Measurements from ENCODE around the gene PRKCZ. TPM values are rescaled to one million over a fixed set of nuclear protein-coding genes. Genes with fewer than 3 reads are reported as not detected.

PRKCZ gene
- total and polyA plus RNA-seq, 4 donors: 4.8 to 9.9 (median 8.4) TPM

DNA sequence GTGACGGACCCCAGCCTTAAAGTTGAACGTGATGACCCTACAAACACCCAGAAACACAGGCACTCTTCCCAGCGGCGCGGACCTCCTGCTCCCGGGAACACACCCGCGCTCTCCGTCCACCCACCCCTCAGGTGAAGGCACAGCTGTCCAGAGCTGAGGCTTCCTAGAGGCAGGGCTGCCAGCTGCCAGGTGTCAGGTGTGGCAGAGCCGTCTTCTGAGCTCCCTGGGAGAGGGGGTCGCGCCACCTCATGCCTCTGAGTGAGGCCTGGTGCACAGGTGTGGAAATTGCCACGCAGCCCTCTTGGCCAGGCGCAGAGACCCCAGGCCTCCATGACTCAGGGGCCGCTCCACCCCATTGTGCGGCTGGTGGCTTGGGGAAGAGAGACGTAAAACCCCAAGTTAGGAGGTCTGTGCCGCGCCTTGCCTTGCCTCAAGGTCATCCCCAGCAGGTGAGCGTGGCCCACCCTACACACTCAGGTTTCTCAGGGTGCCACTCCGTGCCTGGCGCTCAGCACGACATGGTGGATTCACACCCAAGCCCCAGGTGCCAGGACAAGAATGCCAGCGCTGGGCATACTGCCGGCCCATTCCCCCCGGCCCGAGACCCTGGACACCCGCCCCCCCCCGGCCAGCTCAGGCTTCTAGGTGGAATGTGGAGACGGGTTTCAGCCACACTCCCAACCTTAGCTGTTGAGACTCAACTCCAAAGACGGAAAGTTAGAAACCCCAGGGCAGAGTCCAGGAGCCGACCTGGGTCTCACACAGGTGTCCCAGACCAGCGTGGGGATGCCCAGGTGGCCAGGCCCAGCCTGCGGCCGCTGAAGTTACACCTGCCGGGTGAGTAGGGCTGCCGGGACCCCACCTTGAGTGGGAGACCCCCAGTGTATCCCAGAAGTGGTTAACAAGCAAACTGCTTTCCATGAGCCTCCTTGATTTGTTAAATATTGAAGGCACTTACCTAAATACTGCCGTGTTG is 136.0 kb downstream of the PRKCZ start:
- H3K4me3 ChIP-seq (ENCODE audit: low read depth in 1 of 3, low read length in 3 of 3): no peak overlapping the region
- TF ChIP-seq EGR1 (IDR thresholded peaks at IDR 0.05; ENCODE audit: low read depth in 2 of 2) (no peak), RAD21 (IDR thresholded peaks at IDR 0.05) (no peak), NR2F2 (IDR thresholded peaks at IDR 0.05) (no peak), JUND (IDR thresholded peaks at IDR 0.05) (no peak), YY1 (IDR thresholded peaks at IDR 0.05) (no peak), FOXA2 (IDR thresholded peaks at IDR 0.05) (no peak), FOXA1 (IDR thresholded peaks at IDR 0.05) (no peak), GABPA (IDR thresholded peaks at IDR 0.05 in 1 of 2, conservative IDR thresholded peaks at IDR 0.05 in 1 of 2) (no peak), SP1 (IDR thresholded peaks at IDR 0.05) (no peak), HNF4A (conservative IDR thresholded peaks at IDR 0.05) (no peak), HNF4G (IDR thresholded peaks at IDR 0.05) (no peak), RXRA (IDR thresholded peaks at IDR 0.05) (no peak), TAF1 (conservative IDR thresholded peaks at IDR 0.05) (no peak)
- TF ChIP-seq, protein P1, sequence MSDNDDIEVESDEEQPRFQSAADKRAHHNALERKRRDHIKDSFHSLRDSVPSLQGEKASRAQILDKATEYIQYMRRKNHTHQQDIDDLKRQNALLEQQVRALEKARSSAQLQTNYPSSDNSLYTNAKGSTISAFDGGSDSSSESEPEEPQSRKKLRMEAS (IDR thresholded peaks at IDR 0.05): no peak
- TF ChIP-seq, protein P2, sequence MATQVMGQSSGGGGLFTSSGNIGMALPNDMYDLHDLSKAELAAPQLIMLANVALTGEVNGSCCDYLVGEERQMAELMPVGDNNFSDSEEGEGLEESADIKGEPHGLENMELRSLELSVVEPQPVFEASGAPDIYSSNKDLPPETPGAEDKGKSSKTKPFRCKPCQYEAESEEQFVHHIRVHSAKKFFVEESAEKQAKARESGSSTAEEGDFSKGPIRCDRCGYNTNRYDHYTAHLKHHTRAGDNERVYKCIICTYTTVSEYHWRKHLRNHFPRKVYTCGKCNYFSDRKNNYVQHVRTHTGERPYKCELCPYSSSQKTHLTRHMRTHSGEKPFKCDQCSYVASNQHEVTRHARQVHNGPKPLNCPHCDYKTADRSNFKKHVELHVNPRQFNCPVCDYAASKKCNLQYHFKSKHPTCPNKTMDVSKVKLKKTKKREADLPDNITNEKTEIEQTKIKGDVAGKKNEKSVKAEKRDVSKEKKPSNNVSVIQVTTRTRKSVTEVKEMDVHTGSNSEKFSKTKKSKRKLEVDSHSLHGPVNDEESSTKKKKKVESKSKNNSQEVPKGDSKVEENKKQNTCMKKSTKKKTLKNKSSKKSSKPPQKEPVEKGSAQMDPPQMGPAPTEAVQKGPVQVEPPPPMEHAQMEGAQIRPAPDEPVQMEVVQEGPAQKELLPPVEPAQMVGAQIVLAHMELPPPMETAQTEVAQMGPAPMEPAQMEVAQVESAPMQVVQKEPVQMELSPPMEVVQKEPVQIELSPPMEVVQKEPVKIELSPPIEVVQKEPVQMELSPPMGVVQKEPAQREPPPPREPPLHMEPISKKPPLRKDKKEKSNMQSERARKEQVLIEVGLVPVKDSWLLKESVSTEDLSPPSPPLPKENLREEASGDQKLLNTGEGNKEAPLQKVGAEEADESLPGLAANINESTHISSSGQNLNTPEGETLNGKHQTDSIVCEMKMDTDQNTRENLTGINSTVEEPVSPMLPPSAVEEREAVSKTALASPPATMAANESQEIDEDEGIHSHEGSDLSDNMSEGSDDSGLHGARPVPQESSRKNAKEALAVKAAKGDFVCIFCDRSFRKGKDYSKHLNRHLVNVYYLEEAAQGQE (IDR thresholded peaks at IDR 0.05): no peak
- TF ChIP-seq, protein P3, sequence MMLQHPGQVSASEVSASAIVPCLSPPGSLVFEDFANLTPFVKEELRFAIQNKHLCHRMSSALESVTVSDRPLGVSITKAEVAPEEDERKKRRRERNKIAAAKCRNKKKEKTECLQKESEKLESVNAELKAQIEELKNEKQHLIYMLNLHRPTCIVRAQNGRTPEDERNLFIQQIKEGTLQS (IDR thresholded peaks at IDR 0.05): no peak
- TF ChIP-seq, protein P4, sequence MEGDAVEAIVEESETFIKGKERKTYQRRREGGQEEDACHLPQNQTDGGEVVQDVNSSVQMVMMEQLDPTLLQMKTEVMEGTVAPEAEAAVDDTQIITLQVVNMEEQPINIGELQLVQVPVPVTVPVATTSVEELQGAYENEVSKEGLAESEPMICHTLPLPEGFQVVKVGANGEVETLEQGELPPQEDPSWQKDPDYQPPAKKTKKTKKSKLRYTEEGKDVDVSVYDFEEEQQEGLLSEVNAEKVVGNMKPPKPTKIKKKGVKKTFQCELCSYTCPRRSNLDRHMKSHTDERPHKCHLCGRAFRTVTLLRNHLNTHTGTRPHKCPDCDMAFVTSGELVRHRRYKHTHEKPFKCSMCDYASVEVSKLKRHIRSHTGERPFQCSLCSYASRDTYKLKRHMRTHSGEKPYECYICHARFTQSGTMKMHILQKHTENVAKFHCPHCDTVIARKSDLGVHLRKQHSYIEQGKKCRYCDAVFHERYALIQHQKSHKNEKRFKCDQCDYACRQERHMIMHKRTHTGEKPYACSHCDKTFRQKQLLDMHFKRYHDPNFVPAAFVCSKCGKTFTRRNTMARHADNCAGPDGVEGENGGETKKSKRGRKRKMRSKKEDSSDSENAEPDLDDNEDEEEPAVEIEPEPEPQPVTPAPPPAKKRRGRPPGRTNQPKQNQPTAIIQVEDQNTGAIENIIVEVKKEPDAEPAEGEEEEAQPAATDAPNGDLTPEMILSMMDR (IDR thresholded peaks at IDR 0.05; ENCODE audit: low read depth, low read length, missing input control): no peak
- TF ChIP-seq, protein P5, sequence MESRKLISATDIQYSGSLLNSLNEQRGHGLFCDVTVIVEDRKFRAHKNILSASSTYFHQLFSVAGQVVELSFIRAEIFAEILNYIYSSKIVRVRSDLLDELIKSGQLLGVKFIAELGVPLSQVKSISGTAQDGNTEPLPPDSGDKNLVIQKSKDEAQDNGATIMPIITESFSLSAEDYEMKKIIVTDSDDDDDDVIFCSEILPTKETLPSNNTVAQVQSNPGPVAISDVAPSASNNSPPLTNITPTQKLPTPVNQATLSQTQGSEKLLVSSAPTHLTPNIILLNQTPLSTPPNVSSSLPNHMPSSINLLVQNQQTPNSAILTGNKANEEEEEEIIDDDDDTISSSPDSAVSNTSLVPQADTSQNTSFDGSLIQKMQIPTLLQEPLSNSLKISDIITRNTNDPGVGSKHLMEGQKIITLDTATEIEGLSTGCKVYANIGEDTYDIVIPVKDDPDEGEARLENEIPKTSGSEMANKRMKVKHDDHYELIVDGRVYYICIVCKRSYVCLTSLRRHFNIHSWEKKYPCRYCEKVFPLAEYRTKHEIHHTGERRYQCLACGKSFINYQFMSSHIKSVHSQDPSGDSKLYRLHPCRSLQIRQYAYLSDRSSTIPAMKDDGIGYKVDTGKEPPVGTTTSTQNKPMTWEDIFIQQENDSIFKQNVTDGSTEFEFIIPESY (IDR thresholded peaks at IDR 0.05): no peak
- DNase-seq (ENCODE audit: low spot score): no peak
- H3K36me3 ChIP-seq (ENCODE audit: control insufficient read depth in 4 of 4, insufficient read depth in 3 of 4, low read depth in 1 of 4, low read length in 3 of 4): peaks cover 0 to 9% (median under 1%) of the 10 kb centered on the region in 4 donors
- 92% methylated on average over 38 of the region's 38 CpGs for WGBS
- peaks cover 5 to 18% (median 11%) of the 10 kb centered on the region in 4 donors for H3K4me1 ChIP-seq (ENCODE audit: control insufficient read depth in 4 of 4, insufficient read depth in 4 of 4, low read length in 3 of 4)
- no peak overlapping the region for H3K9ac ChIP-seq (ENCODE audit: low read depth in 1 of 2, low read length in 2 of 2)
- no peaks in the 10 kb centered on the region for H3K27me3 ChIP-seq (ENCODE audit: control insufficient read depth in 4 of 4, insufficient read depth in 4 of 4, low read length in 3 of 4)
- H3K9me3 ChIP-seq (ENCODE audit: control insufficient read depth in 4 of 4, low read length in 3 of 4): no peaks in the 10 kb centered on the region
- no peak overlapping the region for H3K27ac ChIP-seq (ENCODE audit: low read depth in 1 of 2, low read length in 2 of 2)
